Upper lobe of left lung (tissue), 4 donors: Measurements from ENCODE around the gene HAUS3.

Experiments
- POLR2A ChIP-seq, 4 donors: fragments of 450-650 bp; IDR thresholded peaks; one replicate each; pipeline ENCODE4 v1.5.1; 2016 to 2017; ENCODE audit warnings: antibody characterized with exemption in 4 of 4, mild to moderate bottlenecking in 2 of 4
- TF ChIP-seq, protein P1 (sequence below), 6 experiments: fragments of 450-650 bp in 4 of 6; fragments of 200-600 bp in 2 of 6; sonication (generic) in 2 of 6; IDR thresholded peaks; one replicate each; pipeline ENCODE4 v1.5.1; 2016 to 2019; ENCODE audit warnings: antibody characterized with exemption in 6 of 6

DNA sequence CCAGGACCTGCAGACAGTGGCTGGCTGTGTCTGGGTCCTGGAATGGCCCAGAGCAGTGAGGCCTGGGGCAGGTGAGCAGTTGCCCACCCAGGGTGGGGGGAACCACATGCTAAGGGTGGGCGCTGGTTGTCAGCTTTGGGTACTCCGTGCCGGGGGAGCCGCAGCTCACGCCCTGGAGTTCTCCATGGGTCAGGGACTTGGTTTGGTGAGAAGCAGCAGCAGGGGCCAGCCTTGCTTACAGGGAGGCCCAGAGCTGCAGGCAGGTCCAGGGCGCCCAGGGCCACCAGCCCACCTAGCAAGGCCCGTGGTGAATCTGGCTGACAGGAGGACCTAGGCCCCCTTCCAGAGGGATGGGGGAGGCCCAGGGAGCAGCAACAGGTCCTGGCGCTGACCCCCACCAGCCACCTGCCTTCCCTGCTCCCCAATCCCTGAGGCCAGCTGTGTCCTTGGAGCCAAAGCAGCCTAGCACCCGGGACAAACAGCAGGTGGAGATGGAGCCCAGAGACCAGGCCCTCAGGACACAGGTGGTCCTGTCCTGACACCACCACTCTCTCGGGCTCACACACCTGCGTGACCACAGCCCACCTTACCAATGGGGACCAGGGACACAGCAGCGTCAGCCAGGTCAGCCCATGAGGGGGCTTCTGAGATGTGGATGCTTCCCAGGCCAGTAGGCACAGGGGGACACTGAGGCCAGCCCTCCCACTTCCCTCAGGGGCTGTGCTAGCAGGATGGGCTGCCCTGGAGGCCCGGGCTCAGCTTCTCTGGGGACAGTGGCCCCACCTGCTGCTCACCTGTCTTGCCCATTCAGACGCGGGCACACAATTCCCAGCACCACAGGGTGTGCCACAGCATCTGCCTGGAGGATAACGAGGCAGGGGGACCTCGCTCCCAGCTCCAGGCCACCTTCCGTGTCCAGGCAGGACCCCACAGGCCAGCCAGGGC is 16.4 kb upstream of the HAUS3 start:
- no peak for TF ChIP-seq POLR2A (IDR thresholded peaks at IDR 0.05)
- TF ChIP-seq, protein P1, sequence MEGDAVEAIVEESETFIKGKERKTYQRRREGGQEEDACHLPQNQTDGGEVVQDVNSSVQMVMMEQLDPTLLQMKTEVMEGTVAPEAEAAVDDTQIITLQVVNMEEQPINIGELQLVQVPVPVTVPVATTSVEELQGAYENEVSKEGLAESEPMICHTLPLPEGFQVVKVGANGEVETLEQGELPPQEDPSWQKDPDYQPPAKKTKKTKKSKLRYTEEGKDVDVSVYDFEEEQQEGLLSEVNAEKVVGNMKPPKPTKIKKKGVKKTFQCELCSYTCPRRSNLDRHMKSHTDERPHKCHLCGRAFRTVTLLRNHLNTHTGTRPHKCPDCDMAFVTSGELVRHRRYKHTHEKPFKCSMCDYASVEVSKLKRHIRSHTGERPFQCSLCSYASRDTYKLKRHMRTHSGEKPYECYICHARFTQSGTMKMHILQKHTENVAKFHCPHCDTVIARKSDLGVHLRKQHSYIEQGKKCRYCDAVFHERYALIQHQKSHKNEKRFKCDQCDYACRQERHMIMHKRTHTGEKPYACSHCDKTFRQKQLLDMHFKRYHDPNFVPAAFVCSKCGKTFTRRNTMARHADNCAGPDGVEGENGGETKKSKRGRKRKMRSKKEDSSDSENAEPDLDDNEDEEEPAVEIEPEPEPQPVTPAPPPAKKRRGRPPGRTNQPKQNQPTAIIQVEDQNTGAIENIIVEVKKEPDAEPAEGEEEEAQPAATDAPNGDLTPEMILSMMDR (IDR thresholded peaks at IDR 0.05): no peak
